Skeletal muscle cell (primary cell): ENCODE results near the gene ANKS6.

Source experiments
- DNase-seq: peaks from one replicate; pipeline ENCODE4 v3.0.0-alpha.2; 2010; ENCODE audit warnings: low read depth
- H3K4me3 ChIP-seq: 2 replicates; pipeline ENCODE4 v1.5.1; 2011; ENCODE audit warnings: low read depth, mild to moderate bottlenecking, control low read depth, low read length, moderate library complexity

Gene ANKS6

GRCh38 chr9:98709968-98710965 lies 86.1 kb downstream of the ANKS6 start:
- no peak overlapping the region for H3K4me3 ChIP-seq
- peak; percentile 16 for DNase-seq

DNA sequence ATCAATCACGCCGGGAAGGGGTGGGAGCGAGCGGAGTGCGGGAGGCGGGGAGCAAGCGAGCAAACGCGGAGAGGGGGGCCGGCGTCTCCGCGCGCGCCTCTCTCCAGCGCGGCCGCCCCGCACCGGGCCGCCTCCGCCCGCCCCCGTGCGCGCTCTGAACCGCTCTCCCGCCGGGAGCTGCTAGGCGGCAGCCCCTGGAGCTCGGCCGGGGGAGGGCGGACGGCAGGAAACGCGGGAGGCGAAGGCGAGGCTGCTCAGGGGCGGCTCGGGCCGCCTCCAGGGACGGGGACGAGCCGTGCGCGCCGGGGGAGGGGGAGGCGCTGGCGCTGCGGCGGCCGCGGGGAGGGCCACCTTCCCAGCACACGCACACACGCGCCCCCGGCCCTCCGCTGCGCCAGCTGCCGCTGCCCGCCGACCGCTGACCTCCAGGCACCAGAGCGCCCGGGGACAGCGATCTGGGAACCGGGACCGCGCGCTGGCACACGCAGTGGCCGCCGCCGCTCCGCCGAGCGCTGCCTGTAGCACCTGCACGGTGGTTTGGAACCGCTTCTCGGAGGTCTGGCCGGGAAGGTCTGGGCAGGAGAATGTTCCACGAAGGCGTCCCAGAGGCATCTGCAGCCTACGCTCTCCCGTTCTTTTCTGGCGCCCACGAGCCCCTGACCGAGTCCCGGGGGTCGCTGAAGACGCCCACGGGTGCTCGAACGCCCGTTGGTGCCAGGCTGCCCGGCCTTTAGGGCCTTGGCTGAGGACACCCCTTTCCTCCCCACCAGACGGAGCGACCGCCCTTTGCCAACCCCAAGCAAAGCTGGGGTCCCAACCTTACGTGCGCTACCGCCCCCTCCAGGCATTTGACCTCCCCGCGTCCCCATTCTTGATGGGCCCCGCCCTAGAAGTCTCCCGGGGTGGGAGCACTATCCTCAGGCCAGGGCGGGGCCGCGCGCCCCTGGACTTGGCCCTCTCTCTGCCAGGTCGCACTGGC lies 87.1 kb downstream of the ANKS6 start, which contains the start of gene GABBR2:
Gene GABBR2, minus strand, starts transcription at position 3 of the 979 bp plus-strand sequence. CDS start 198 bp downstream, outside the sequence.
- peak within 1 kb of the TSS; percentile 47 for H3K4me3 ChIP-seq
- DNase-seq, result no peak

DNA sequence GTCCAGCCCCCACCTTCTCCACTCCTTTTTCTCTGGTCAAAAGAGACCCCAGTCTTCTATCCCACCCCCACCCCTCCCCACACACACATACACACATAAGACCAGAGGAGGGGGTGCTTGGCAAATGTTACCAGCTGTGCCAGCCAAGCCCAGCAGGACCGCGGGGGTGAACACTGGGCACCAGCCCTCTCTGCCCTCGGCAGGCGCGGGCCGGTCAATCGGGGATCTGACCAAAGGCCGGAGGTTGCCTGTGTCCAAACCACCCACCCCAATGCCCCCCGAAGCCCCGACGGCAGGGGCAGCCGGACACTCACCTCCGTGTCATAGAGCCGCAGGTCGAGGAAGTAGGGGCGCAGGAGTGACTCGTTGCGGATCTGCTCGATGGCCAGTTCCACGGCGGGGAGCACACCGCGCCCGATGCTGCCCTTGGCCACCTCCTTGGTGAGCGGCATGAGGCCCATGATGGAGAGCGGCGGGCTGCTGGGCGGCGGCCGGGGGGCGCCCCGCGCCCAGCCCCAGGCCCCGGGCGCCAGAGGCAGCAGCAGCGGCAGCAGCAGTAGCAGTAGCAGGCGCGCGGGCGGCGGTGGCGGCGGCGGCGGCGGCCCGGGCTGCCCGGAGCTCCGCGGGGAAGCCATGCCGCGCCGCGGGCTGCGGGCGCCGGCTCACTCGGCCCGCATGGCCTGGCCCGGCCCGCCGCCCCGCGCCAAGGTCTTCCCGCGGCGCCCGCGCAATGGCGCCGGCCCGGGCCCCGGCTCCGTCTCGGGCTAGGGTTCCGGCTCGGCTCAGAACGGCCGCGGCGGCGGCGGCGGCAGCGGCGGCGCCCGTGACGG lies 88.0 kb downstream of the ANKS6 start:
- peak overlapping the region; percentile 47 for H3K4me3 ChIP-seq
- no peak for DNase-seq

DNA sequence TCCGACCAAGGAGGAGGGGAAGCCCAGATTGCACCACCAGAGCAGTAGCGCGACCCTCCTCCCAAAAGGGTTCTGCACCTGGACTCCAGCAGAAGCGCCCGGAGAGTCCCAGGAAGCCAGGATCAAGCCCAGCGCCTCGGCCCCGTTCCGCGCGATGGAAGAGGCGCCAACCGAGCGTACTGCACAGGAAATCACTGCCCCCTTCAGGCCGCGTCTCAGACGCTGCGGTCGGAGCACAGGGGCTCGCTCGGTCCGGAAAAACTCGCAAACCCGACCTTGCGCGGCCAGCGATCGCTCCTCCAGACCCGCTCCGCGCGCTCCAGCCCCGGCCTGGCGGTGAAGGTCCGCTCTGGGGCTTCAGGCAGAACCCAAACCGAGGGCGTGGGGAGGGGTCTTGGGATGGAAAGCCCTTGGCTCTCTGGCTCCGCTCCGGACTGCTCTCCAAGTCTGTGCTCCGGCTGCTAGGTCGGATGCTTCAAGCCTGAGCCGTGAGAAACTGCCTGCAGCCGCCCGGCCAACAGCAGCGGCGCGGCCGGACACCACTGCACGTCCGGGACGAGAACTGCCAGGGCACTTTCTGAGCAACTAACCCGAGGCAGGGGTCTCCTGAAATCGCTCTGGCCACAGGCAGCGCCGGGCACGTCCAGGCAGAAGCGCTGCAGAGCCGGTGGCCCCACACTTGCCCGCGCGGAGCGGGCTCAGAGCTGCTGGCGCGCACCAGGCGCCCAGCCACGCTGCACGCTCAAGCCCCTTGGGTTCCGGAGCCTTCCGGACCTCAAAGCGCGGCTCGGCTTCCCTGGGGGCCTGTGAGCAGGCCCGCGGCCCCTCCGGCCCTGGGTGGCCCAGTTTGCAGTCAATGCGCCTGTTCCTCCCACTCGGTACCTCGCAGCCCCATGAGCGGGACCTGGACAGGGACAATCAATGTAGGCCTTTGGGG lies 88.9 kb downstream of the ANKS6 start:
- peak overlapping the region; percentile 47 for H3K4me3 ChIP-seq

GRCh38 chr9:98706651-98707165 lies 89.6 kb downstream of the ANKS6 start:
- H3K4me3 ChIP-seq, result peak overlapping the region; percentile 47
- peak; percentile 1 for DNase-seq

More for the DNA sequence above, 88.9 kb downstream of the ANKS6 start:
- DNase-seq, result peak; percentile 43

- no peak for DNase-seq
- no peak overlapping the region for H3K4me3 ChIP-seq
Observed at GRCh38 chr9:98702835-98703380, 93.4 kb downstream of the ANKS6 start.

GRCh38 chr9:98702340-98702739 lies 94.0 kb downstream of the ANKS6 start:
- no peak overlapping the region for H3K4me3 ChIP-seq
- DNase-seq, result no peak

DNA sequence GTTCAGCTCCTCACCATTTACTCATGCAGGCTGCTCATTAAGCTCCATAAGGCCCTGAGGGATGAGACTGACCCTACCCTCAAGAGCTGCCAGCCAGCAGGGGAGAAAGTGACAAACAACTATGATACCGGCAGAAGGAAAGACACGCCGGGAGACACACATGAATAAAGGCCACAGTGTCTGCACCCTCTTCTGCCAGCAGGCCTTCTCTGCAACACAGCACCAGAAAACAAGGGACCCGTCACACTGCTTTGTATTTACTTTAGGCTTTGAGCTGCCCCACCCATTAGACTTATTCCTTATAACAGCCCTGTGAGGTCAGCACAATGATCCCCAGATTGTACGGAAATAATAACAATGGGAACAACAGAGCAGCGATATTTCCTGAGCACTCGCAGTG lies 94.8 kb downstream of the ANKS6 start:
- H3K4me3 ChIP-seq, result no peak overlapping the region

DNA sequence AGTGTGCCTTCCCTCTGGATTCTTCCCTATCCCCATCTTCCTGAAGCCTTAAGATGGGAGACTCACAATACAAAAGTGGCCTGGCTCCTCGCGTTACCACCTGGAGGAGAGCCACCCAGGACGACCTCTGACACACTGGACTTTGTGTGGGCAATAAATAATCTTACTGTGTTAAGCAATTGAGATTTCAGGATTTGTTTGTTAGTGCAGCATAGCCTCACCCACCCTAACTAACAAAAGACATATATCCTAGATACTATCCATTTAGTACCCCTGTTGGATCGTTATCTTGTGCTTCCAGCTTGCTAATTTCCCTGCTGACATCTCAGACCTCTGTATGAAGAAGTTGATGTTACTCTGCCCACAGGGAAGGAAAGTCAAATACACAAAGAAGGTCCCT lies 95.6 kb downstream of the ANKS6 start:
- H3K4me3 ChIP-seq, result no peak overlapping the region
- no peak for DNase-seq

More for the DNA sequence above, 94.8 kb downstream of the ANKS6 start:
- no peak for DNase-seq

DNA sequence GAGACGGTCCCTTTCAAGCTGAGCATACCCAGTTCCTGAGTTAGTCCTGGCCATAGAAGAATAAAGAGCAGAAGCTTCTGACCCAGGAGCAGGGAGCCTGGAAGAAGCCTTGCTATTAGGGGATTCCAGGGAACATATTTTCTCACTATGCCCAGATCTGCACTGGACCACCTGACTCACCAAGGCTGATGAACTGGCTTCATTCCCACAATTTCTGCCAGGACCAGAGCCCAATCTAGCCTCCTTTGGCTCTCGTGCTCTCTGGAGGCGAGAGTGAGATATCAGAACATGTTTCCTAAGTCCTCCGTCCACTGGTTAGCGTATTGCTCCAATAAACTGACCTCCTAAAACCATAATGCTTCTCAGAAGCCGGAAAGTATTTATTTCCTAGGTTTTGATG lies 97.5 kb downstream of the ANKS6 start:
- DNase-seq, result no peak
- H3K4me3 ChIP-seq, result no peak overlapping the region

DNA sequence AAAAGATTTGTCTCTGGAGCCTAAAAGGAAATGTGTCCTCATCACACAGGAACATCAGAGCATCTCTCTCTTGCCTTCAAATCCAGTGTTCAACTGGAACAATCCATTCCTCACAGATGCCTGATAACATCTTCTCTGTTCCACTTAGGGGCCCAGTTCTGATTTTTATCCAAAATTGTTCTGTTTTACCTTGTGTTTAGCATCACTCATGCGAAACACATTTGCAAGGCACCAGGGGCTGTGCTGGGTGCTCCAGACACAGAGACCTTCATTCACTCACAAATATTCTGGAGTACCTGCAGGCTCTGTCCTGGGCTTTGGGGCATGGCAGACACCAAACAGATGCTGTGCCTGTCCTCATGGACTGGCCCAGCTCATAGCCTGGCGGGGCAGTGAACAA lies 101.4 kb downstream of the ANKS6 start:
- no peak overlapping the region for H3K4me3 ChIP-seq
- DNase-seq, result no peak

DNA sequence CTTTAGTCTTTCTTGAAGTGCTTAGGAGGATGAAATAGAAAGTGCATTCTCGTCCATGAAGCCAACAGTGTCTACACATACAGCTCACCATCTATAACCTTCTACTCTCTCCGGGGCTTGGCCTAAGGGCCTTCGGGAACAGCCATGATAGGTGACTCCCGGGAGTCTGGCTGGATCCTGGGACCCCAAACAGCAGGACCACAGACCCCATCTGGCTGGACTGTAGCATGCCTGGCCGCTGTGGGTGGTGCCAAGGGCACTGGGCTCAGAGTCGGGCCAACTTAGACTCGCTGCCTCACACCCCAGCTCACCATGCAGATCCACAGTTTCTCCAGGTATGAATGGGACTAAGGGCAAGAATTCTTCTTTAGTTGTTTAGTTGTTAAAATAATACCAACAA lies 104.0 kb downstream of the ANKS6 start:
- H3K4me3 ChIP-seq, result no peak overlapping the region
- no peak for DNase-seq

- no peak overlapping the region for H3K4me3 ChIP-seq
- DNase-seq, result no peak
Observed at GRCh38 chr9:98691890-98692289, 104.5 kb downstream of the ANKS6 start.

DNA sequence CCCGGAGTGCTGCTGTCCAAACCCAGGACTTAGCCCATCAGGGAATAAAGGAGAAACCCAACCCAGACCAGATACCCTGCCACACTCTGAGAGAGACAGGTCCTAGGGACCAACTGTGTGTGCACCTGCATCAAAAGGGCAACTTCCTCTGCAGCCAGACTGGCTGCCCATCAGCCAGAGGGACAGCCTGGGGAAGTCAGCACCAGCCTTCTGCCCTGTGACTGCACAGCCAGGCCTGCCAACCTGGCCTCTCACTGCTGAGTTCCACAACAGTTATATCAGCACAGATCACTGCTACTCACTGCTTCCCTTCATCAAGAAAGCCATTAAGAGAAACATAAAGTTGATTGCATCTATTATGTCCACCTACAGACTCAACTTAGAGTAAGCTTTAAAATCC lies 105.7 kb downstream of the ANKS6 start:
- H3K4me3 ChIP-seq, result no peak overlapping the region
- no peak for DNase-seq

GRCh38 chr9:98688710-98689495 lies 107.5 kb downstream of the ANKS6 start:
- H3K4me3 ChIP-seq, result no peak overlapping the region
- DNase-seq, result no peak

- DNase-seq, result no peak
Observed at GRCh38 chr9:98687911-98688310, 108.4 kb downstream of the ANKS6 start.

More at GRCh38 chr9:98687911-98688310, 108.4 kb downstream of the ANKS6 start:
- H3K4me3 ChIP-seq, result no peak overlapping the region
